ENCODE data around the gene TMEM132A.

- TF ChIP-seq CTCF (IDR thresholded peaks at IDR 0.05) (no peak), SIN3A (IDR thresholded peaks at IDR 0.05; ENCODE audit: borderline replicate concordance, insufficient read depth, low read depth, low read length) (no peak)
Observed at GRCh38 chr11:60918251-60918938, 5.9 kb upstream of the TMEM132A start.

All from Panc1 (cell line).